IPS-18c (cell line): Measurements from ENCODE around the gene FRMPD4.

Experiments
- H3K4me3 ChIP-seq: 2 replicates; pipeline ENCODE4 v1.7.0; 2013; ENCODE audit warnings: low read depth, mild to moderate bottlenecking, low read length, moderate library complexity; ENCODE audit not compliant: insufficient read depth
- H3K9me3 ChIP-seq: one replicate; pipeline ENCODE4 v1.6.1; 2013; ENCODE audit warnings: mild to moderate bottlenecking, low read length, moderate library complexity; ENCODE audit not compliant: control insufficient read depth, insufficient read depth

FRMPD4 gene

DNA sequence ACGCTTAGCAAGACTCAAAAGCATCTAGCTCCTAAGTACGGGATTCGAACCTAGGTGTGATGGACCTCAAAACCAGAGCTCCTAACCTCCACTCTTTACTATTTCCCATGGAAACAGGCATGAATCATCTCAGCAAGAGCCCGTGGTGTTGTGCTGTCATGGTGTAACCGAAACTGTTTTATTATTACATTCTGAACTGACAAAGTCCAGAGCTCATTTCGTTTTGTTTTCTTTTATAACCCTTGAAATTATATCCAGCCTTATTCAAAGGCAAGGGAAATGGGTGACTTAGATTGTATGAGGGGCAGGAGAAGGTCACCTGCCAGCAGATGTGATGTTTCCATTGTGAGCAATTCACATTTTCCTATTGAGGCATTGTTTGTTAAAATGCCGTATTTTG is 301.1 kb downstream of the FRMPD4 start:
- H3K9me3 ChIP-seq = peaks cover 3% of the 10 kb centered on the region
- no peak overlapping the region; the same call in 1 of the 2 replicates for H3K4me3 ChIP-seq

DNA sequence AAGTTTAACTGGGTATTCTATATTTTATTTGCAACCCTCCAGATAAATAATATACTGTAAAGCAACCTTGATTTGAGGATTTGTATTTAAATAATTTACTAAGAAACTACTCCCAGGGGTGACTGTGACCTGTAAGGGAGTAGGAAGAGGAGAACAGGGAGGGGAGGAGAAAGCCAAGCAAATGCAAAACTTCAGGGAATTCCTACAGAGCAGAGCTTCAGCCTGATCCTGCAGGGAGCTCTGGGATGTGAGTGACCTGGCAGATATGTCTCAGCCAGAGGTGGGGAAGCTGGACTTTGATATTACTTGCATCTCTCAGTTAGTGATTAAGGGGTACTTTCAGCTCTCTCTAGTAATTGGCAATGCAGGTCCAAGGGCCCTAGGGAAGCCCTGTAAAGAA is 302.0 kb downstream of the FRMPD4 start:
- no peak overlapping the region for H3K4me3 ChIP-seq
- H3K9me3 ChIP-seq = peaks cover 3% of the 10 kb centered on the region

GRCh38 chrX:12441381-12442128 is 303.3 kb downstream of the FRMPD4 start:
- Histone ChIP-seq H3K9me3 (peaks cover 3% of the 10 kb centered on the region), H3K4me3 (no peak overlapping the region)

- Histone ChIP-seq H3K9me3 (peaks cover 3% of the 10 kb centered on the region), H3K4me3 (no peak overlapping the region)
Measured at GRCh38 chrX:12443534-12444098, 305.3 kb downstream of the FRMPD4 start.

GRCh38 chrX:12446342-12447075 is 308.2 kb downstream of the FRMPD4 start:
- H3K4me3 ChIP-seq = no peak overlapping the region
- no peaks in the 10 kb centered on the region for H3K9me3 ChIP-seq

- no peak overlapping the region for H3K4me3 ChIP-seq
- no peaks in the 10 kb centered on the region for H3K9me3 ChIP-seq
Measured at GRCh38 chrX:12447448-12448064, 309.3 kb downstream of the FRMPD4 start.

GRCh38 chrX:12452268-12452667 is 314.0 kb downstream of the FRMPD4 start:
- Histone ChIP-seq H3K9me3 (no peaks in the 10 kb centered on the region), H3K4me3 (no peak overlapping the region)

DNA sequence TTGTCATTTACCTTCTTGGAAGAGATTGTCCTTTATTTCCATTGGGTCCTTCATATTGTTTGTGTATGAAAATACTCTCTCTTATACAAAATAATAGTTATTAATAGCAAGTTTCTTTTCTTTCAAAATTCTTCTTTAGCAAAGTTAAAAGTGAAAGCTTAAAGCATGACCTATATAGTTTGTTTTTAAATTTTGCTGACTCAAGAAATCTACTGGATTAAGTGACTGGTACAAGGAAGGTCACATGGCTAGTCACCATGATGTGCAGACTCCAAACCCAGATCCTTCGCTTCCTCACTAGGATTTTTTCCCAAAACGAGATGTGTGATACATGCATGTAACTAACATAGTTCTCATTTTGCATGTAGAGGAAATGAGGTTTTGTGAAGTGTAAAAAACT is 322.7 kb downstream of the FRMPD4 start:
- H3K4me3 ChIP-seq = no peak overlapping the region
- H3K9me3 ChIP-seq = no peaks in the 10 kb centered on the region

DNA sequence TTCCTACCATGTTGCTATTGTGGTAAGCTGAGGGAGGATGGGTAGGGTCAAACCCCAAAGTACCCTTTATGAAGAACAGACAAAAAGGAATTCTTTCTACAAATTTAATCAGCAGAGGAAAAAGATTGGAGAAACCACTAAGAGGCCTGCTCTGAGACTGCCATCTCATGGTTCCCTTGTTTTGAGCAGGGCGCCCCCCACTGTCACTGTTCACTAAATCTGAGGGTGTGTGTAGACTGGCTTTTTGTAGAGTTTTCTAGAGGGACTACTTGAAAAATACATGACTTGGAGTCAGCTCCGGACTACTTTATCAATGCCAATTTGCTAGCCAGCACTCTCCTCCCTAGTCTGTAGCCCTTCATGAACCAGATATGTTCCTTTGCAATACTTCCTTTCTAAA is 324.8 kb downstream of the FRMPD4 start:
- Histone ChIP-seq H3K9me3 (no peaks in the 10 kb centered on the region), H3K4me3 (no peak overlapping the region)

GRCh38 chrX:12463873-12464272 is 325.6 kb downstream of the FRMPD4 start:
- no peaks in the 10 kb centered on the region for H3K9me3 ChIP-seq
- H3K4me3 ChIP-seq = no peak overlapping the region

- Histone ChIP-seq H3K4me3 (no peak overlapping the region), H3K9me3 (peaks cover 4% of the 10 kb centered on the region)
Measured at GRCh38 chrX:12467321-12467720, 329.0 kb downstream of the FRMPD4 start.

DNA sequence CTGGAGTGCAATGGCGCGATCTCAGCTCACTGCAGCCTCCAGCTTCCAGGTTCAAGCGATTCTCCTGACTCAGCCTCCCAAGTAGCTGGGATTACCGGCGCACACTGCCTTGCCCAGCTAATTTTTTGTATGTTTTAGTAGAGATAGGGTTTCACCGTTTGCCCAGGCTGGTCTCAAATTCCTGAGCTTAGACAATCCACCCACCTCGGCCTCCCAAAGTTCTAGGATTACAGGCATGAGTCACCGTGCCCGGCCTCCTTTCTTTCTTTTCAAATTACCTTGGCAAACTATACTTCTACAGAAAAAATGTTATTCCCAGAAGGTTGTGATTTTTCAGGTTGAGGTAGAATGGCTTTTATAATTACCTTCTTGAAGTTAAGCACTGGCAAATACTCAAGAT is 331.0 kb downstream of the FRMPD4 start:
- H3K9me3 ChIP-seq = peaks cover 4% of the 10 kb centered on the region
- no peak overlapping the region for H3K4me3 ChIP-seq

DNA sequence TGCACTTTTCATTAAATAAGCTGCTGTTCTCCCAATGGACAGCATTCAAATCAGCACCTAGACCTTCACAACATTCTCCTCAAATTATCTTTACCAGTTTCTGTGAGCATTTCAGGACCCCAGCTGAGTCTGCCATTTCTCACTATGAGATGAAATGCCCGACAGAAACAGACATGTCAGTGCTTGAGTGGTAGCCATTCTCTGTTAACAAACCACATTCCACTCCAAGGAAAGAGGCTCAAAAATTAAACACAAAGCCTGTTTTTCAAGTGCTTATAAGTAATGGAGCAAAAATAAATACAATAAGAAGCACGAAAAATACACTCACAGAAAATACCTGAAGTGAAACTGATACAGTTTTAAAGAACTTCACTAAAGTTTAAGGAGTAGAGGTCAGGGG is 332.8 kb downstream of the FRMPD4 start:
- Histone ChIP-seq H3K4me3 (no peak overlapping the region), H3K9me3 (peaks cover 4% of the 10 kb centered on the region)

DNA sequence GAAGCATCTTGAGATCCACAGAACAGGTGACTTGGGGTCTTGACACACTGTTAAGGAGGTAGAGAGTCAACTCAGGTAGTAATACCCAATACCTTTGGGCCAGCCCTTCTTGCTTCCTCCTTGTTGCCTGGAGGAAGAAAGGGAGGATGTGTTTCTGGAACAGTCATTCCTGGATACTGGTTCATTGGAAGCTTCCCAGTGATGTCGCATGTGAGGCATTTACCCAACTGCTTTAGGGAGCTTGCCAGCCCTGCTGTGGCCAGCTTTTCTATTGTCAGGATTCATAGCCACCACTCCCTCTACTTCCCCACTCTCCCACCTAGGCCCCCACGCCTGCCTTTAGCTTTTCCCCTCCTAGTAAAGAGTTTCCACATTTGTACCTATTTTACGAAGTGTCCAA is 342.7 kb downstream of the FRMPD4 start:
- no peak overlapping the region for H3K4me3 ChIP-seq
- peaks cover 6% of the 10 kb centered on the region for H3K9me3 ChIP-seq

- no peaks in the 10 kb centered on the region for H3K9me3 ChIP-seq
- no peak overlapping the region for H3K4me3 ChIP-seq
Measured at GRCh38 chrX:12488220-12488619, 349.9 kb downstream of the FRMPD4 start.

- Histone ChIP-seq H3K9me3 (no peaks in the 10 kb centered on the region), H3K4me3 (no peak overlapping the region)
Measured at GRCh38 chrX:12488771-12489170, 350.5 kb downstream of the FRMPD4 start.

DNA sequence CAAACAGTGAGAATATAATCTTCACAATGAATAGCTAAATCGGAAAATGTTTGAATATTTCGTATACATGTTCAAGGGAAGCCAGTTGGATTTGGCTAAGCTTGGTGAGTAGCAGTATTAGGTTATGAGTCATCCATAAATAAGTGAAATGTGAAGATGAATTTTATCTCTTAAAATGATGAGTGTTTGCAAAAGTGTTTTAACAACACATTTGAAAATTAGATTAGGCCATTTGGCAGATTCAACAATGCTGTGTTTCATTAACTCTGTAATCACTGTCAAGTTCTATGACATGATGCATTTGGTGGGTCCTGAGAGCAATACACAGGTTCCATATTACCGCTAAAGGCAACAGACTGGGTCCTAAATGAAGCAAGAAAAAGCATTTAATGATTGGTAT is 351.1 kb downstream of the FRMPD4 start:
- Histone ChIP-seq H3K9me3 (no peaks in the 10 kb centered on the region), H3K4me3 (no peak overlapping the region)
